OCI-LY1 (cell line): ENCODE data around the gene ATP8A1.

Experiments used
- EZH2 ChIP-seq: fragments of 200-600 bp; sonication (generic), shearing (Covaris generic); IDR thresholded peaks from 2 replicates; pipeline ENCODE4 v1.8.0; 2017; ENCODE audit warnings: borderline replicate concordance, mixed run types, mild to moderate bottlenecking, antibody characterized with exemption, low read length, moderate library complexity, mixed read lengths
- TF ChIP-seq, protein P1 (sequence below): fragments of 200-600 bp; sonication (generic), shearing (Covaris generic); IDR thresholded peaks from 2 replicates; pipeline ENCODE4 v1.5.1; 2017; ENCODE audit warnings: mild to moderate bottlenecking, antibody characterized with exemption, low read length, moderate library complexity, mixed read lengths

- TF ChIP-seq, protein P1, sequence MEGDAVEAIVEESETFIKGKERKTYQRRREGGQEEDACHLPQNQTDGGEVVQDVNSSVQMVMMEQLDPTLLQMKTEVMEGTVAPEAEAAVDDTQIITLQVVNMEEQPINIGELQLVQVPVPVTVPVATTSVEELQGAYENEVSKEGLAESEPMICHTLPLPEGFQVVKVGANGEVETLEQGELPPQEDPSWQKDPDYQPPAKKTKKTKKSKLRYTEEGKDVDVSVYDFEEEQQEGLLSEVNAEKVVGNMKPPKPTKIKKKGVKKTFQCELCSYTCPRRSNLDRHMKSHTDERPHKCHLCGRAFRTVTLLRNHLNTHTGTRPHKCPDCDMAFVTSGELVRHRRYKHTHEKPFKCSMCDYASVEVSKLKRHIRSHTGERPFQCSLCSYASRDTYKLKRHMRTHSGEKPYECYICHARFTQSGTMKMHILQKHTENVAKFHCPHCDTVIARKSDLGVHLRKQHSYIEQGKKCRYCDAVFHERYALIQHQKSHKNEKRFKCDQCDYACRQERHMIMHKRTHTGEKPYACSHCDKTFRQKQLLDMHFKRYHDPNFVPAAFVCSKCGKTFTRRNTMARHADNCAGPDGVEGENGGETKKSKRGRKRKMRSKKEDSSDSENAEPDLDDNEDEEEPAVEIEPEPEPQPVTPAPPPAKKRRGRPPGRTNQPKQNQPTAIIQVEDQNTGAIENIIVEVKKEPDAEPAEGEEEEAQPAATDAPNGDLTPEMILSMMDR: no peak
- no peak for TF ChIP-seq EZH2
These were observed 49.2 kb upstream of the ATP8A1 start for GRCh38 chr4:42706086-42706485.
